Activated CD4-positive, alpha-beta T cell treated with anti-CD3 and anti-CD28 coated beads, Interleukin-2, amount 50 U/mL, for 16 hours (primary cell): ENCODE results near the gene NOTCH4.

Source experiments
- DNase-seq: peaks from one replicate; pipeline ENCODE4 v3.0.0-alpha.2; 2020

NOTCH4 gene

DNA sequence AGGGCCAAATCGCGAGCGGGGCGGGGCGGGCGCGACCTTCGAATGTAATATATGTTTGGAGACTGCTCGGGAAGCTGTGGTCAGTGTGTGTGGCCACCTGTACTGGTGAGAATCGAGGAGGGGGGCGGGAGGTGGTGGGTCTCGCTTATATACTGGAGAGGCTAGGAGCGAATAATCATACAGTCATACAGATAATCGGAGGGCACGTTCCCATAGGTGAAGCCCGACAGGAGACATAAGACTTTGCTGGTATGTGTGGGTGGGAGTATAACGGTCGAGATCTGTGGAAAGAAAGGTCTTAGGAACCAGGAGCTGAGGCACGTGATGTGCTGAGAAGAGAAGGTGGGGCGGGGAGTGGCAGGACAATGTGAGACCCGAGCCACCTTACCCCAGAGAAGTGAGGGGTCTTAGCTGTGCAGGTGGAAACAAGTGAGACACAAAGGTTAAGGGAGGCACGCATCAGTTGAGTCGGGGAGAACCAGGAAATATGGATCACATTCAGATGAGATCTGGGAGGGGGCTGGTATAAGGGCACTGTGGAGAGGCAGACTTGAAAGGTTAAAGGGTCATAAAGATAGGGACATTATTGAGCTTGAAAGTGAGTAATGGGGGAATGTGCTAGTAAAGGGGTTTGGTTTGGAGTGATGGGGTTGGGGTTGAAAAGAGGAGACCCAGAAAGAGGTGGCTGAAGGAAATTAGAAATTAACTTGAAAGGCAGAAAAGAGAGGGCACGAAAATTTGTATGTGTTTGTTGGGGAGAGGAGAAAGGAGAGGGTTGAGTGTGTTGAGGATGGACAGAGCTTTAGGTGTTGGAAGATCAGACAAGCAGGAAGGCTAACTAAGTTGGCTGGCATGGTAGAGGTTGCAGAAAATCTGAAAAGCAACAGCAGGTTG, 45.1 kb downstream of the NOTCH4 start:
- DNase-seq = no peak

DNA sequence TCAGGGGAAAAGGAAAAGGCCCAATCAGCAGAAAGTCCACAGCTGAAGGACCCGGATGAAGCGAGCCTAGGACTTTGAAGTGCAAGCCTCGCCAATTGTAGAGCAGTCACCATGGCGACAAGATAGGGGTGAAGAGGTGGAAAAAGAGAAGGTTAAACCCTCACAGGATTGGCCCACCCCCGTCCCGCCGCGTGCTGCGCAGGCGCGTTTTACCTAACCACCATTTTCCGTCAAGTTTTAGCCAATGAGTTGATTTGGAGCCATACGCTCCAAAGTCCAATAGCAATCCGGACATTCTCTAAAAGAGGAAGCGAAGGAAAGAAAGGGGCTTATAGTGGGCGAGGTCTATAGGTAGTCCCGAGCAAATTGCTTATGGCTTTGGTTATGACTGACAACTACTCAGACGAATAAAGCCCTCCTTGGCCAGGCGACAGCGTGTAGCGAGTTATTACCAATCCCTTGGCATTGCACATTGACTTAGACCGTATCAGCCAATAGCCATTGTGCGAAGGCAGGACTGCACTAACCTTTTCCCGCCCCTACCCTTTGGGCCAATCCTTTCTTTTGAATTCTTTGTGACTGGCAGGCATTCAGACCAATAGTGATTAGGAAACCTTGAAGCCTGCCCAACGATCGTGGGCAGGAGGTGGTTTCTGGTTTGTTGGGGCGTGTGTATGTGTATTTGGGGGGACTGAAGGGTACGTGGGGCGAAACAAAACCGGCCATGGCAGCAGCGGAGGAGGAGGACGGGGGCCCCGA, 45.9 kb downstream of the NOTCH4 start, which contains the start of gene RNF5:
RNF5 (plus strand) TSS at position 618 of the 759 bp plus-strand sequence; CDS start at position 725, 107 bp downstream.
- DNase-seq = peak; percentile 99

DNA sequence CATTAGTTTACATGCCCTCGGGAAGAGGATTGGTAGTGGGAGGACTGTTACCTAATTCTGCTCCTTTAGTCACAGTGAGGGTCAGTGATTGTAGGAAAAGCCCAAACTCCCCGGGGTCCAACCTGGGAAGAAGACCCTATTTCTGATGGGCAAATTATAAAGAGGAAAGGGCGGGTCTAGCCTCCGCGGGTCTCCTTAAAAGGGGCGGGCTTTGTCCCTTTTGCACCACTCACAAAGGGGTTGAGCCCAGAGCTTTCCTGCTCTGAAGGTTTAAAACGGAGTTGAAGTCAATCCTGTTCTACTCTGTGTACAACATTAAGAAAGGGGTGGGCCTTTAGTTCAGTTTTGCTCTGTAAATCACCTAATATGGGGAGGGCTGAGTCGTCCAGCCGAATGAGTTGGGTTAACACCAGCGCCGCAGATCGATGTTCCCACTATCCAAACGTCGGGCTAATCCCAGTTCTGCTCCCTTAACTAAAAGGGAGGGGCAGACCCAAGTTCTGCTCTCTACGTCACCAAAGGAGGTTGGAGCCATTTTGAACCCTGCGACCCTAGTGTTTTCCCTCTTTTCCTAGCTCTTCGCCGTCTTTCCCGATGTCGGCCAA, 46.6 kb downstream of the NOTCH4 start:
- peak; percentile 56 for DNase-seq

DNA sequence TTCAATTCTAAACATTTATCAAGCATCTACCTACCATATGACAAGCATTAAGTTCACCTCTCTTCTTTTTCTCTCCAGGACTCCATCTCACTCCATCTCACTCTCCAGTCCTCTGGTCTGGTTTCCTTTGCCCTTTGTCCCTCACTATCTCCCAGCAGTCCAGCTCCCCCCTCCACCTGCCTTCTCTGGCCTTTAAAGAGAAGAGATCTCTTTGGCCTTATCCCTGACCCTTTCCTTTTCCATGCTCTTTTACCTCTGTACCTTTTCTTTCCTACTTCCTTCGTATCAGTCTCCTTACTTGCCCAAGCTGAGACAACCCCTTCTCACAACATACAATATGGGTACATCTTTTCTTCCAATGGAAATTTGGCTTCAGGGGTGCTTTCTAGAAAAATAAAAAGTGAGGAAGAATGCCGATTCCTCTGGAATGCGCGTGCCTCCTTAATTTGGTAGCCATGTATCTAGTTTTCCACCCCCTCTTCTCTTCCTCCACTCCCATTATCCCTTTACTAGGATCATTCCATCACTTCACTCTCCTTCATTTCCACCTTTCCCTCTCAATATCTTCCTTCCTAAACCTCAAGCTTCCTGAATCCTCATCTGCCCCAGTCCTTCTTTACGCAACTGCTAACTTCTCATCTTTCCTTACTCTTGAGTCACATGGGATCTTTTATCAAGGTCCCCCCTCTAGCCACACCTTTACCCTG, 47.2 kb downstream of the NOTCH4 start:
- no peak for DNase-seq

DNA sequence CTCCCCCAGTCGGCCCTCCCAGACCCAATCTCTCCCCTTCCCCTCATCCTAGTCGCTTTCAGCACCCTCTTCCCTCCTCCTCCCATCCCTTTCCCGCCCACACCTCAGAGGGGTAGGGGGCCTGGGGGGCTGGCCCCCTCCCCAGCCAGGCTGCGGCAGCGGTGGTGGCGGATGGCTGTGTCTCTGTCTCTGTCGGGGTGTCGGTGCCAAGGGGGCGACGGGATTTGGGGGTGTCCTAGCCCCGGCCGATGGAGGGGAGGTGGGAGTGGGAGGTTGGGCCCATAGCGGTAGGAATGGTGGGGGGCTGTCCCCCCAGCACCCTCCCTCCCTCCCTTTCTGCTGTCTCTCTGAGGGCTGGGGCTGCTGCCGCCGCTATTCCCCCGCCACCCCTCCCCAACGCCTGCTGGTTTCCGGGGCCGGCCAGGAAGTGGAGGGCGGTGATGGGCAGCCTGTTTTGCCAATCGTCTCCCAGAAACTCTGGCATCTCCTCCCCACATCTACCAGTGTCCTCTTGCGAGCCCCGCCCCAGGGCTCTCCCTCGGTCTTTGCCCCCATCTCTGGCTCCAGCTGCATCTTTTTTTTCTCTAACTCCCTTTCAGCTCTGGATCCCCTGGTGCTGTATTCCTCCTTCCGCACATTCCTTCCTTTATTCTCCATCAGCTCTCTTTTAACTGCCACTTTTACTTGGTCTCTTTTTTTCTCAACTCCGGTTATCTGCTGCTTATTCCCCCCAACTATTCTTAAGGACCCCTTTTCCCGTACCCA, 48.0 kb downstream of the NOTCH4 start, which contains the start of gene AGPAT1:
AGPAT1 (minus strand) TSS at position 374 of the 765 bp plus-strand sequence. CDS start 4,588 bp downstream, outside the sequence.
- DNase-seq = peak; percentile 98

DNA sequence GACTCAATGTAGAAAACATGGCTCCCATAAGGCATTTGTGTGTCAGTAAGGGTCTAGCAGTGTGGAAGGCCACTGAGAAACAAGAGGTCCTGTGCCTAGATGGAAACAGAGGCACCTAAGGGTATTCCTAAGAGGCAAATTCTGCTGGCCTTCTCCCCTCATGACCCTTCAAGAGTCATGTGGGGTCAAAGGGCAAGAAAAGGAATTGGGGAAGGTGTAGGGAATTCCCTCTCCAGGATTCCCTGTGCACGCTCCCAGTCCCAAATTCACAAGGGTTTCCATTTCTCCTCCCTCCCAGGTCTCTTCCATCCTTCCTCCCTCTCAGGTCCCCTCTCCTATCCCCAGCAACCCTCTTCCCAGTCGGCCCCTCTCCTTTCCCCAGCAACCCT, 48.6 kb downstream of the NOTCH4 start:
- DNase-seq = no peak

DNA sequence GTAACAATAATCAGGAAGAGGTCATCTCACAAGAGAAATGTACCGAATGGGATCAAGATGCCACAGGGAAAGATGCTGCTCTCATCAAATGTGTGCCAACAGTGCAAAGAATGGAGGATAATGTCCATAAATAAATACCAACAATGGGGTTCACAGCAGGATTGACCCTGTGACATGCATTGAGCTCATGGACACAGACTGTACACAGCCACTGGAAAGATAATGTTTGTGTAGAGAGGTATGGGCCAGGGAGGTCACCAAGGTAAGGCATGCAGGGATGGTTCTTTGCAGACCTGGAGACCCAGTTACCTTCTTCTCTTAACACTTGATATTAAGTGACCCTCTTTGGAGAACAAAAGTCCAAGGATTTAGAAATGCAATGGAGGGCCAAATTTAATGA, 49.5 kb downstream of the NOTCH4 start:
- DNase-seq = no peak

DNA sequence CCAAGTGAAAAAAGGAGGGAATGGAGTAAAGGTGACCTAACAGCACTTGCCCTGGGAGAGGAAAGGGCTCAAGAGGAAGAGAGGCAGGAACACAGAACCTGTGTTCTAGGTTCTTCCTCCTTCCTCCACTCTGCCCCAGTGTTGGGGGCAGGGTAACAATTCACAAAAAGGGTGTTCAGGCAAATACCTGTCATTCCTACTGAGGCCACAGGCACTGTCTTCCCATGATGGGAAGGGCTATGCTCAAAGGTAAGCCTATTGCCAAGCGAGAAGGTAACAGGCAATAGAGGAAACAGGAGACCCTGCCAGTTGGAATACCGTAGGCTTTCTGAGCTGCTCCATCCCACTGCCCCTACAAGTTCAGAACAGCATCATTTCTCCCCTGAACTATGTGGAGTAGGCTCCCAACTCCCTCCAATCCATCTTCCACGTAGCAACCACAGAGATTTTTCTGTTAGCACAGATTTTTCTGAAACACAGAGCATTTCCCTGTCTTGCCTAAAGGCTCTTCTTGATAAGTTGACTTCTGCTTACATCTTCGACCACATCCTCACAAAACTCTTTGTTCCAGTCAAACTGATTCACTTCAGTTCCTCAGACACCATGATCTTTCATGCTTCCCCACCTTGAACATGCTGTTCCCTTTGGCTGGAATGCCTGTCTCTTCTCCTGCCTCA, 50.7 kb downstream of the NOTCH4 start:
- no peak for DNase-seq

DNA sequence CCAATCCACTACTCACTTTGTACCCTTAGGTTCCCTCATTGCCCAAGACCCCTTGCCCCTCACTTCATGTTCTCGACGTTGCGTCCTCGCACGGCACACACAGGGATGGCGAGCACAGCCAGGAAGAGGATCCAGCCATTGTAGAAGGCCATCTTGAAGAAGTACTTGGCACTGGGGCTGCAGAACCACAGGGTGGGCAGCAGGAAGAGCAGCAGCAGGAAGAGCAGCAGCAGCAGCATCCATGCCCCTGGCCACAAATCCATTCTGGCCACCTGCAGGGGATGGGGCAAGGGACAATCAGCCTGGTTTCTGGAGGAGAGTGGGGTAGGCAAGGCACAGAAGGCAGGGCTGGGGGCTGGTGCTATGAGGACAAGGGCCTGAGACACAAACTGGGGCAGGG, 52.6 kb downstream of the NOTCH4 start:
- no peak for DNase-seq

DNA sequence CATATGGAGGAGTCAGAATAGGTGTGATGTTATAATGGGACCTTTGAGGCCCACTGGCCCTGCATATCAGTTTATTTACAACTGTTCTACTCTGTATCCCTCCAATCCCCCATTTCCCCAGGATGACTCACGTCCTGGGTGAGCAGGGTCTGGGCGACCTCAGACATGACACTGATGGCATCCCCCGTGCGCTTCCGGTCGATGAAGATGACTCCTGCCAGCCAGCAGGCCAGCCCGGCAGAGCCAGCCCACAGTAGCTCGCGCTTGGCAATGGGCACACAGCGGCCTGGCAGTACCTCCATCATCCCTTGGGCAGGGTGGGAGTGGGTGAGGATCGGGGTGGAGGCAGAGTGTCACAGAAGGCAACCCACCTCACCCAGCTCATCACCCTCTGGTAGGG, 53.6 kb downstream of the NOTCH4 start:
- DNase-seq = no peak

DNA sequence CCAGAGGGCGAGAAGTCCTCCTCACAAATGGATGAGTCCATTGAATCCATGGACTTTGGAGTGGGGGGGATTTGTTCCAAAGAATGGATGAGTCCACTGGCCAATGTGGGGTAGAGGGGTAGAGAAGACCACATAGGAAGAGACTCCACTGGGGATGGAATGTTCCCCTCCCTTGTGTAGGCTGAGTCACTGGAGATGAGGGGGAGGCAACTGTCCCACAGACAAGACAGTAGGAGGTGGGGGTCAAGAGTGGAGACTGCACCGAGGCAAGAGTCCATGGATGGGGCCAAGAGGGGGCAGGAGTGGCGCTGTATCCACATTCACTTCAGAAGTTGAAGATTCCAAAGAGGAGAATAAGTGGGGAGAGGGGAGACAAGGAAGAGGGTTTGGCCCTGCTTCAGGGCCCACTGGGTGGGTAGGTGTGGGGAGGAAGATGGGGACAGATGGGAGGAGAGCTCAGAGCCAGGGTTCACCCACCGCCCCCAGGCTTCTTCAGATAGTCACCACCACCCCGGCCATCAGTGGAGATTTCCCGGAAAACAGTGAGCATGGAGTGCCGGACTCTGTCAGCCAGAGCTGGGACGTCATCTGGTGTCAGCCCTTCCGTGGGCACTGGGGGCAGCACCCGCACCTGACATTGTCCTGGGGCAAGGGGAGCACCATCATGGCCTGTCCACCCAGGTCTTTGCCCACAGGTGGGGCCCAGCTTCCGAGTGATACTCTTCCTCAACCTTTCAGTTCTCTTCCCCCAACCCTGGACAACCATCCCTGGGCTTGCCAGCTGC, 54.9 kb downstream of the NOTCH4 start:
- DNase-seq = no peak

DNA sequence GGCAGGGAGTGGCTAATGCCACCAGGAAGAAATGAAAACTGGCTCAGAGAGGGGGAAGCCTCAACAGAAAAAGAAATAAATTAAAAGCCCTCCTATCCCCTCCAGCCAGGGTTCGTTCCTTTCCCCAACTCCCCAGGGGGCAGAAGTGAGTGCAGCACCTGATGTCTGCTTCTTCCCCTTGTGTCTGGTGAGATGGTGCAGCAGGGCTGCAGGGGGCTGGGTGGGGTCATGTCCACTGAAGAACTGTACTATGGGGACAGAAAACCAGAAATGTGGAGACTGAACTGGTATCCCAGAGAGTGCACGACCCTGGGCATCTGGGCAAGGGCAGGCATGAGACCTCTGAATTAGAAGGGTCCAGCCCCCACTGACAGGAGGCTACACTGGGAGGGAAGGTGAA, 55.5 kb downstream of the NOTCH4 start:
- no peak for DNase-seq

DNA sequence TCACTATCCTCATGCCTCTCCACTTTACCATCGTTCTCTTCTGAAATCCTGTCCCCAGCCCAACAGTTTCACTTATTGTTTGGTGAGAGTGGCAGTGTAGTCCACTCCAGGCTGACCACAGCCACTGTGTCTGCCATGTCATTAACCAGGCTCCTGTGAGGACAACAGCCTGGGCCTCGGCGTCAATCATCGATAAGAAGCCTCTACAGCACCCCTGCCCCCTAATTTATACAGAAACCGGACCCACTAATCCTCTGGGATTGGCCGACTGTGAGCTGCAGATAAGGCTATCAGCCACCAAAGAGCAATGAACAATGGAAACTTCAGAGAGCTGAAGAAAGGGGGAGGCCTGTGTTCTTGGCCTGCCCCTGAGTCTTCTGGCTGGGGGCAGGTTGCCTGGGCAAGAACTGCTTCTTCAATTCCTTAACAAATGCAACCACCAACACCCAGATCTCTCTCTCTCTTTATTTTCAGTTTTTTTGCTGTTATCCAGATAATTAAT, 56.1 kb downstream of the NOTCH4 start:
- DNase-seq = no peak

DNA sequence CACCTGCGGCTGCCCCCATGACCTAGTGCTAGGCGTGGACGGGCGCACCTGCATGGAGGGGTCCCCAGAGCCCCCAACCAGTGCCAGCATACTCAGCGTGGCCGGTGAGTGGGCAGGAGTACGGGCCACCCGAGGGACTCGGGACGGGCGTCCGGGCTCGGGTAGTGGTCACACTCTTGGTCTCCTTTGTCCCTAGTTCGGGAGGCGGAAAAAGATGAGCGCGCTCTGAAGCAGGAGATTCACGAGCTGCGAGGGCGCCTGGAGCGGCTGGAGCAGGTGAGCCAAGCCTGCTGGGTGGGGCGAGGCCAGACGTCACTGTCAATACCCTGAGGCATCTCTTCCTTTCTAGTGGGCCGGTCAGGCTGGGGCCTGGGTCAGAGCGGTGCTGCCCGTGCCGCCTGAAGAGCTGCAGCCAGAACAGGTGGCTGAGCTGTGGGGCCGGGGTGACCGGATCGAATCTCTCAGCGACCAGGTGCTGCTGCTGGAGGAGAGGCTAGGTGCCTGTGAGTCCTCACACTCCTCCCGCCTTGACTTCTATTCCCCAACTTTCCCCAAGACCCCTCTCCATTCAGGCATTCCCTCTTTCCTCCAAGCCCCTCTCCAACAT, 56.6 kb downstream of the NOTCH4 start:
- DNase-seq = no peak

DNA sequence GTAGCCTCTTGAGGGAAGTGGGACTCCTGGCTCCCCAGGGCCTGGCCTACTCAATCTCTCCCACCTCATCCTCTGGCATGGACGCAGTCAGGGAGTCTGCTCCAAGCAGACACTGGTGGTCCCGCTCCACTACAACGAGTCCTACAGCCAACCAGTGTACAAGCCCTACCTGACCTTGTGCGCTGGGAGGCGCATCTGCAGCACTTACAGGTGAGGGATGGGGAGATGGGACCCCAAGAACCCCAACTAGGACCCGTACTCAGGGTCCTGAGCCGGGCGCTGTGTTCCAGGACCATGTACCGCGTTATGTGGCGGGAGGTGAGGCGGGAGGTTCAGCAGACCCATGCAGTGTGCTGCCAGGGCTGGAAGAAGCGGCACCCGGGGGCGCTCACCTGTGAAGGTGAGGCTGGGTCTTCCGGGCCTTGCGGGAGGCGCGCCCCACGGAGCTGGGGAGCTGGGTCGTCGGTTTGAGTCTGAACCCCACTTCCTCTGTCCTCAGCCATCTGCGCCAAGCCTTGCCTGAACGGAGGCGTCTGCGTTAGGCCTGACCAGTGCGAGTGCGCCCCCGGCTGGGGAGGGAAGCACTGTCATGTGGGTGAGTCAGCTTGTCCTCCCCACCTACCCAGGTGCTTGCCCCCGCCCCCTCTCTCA, 57.3 kb downstream of the NOTCH4 start:
- DNase-seq = no peak

DNA sequence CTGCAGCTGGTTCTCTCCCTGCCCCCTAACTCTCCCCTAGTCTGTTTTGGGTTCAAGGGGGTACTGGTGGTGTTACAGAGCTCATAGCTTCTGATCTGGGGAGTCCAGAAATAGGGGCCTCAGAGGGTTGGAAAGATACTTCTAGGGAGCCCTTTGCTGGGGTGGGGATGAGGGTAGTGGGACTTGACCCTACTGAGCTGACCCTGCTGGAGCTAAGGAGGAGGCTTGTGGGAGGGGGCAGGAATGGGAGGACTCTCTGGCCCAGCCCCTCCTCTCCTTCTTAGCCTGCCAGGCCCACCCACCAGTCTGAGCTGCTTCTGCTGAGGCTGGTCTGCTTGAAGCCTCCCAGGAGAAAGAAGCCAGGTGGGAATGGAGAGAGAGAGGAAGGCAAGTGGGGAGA, 59.6 kb downstream of the NOTCH4 start, which contains the start of gene EGFL8:
EGFL8 (plus strand) TSS at position 301 of the 400 bp plus-strand sequence. CDS start 1,571 bp downstream, outside the sequence.
- DNase-seq = no peak

DNA sequence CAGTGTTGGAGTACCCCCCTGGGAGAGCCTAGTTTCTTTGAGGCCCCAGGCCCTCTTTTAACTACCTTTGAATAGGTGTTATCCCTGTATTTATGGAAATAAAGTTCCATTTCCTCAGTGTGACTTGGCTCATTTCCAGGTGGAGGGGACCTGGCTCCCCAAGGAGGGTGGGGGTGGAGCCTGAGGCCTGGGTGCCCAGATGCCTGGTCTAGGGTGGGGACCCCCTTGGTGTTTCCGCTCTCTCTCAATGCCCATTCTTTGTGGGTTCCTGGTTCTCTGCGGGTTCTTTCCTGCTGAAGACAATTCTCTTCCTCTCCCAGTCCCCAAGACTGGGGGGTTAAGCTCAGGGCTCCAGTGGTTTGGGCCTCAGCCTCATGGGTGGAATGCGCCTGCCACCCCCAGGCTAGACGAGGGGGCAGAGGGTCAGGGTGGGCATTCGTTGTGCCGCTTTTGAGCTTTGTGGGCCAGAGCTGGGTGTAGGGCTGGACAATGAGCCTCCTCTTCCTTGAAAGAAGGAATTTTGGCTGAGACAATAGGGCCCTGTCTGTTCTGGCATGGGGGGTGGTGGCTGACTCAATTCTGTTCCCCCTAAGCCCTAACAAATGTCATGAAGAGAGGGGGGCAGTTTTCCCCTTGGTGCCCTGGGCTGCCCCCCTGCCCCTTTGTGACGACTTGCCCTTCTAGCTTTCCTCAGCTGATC, 60.2 kb downstream of the NOTCH4 start:
- DNase-seq = no peak

DNA sequence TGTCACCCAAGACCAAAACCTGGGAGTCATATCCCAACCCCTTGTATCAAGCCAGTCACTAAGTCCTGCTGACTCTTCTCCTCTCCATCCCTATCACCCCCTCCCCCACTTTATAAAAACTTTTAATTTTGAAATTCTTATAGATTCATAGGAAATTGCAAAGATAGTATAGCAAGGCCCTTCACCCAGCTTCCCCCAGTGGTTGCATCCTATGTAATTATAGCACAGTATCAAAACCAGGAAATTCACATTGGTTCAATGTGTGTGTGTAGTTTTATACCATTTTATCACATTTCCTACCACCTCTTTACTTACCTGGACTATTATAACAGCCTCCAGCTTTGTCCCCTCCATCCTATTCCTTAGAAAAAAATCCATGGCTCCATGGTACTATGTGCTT, 65.8 kb downstream of the NOTCH4 start:
- no peak for DNase-seq

DNA sequence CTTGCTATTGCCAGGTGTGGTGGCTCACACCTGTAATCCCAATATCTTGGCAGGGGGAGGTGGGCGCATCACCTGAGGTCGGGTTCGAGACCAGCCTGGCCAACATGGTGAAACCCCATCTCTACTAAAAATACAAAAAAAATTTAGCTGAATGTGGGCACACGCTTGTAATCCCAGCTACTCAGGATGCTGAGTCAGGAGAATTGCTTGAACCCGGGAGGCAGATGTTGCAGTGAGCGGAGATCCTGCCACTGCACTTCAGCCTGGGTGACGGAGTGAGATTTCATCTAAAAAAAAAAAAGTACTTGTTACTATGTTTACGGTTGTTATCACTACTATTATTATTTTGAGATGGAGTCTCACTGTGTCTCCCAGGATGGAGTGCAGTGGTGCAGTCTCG, 67.0 kb downstream of the NOTCH4 start:
- no peak for DNase-seq
